Stimulated activated CD4-positive, alpha-beta T cell treated with anti-CD3 and anti-CD28 coated beads, Interleukin-15, amount 100 ng/mL, for 24 hours (primary cell): Measurements from ENCODE around the gene CEACAM19.
"Not testable (repeated sequence)": the region's sequence is repeated elsewhere in the genome, so short reads cannot be mapped to it uniquely, and the experiment has no call there.

ENCODE experiments used
- DNase-seq: peaks from one replicate; pipeline ENCODE4 v3.0.0-alpha.2; 2020

Gene CEACAM19

DNA sequence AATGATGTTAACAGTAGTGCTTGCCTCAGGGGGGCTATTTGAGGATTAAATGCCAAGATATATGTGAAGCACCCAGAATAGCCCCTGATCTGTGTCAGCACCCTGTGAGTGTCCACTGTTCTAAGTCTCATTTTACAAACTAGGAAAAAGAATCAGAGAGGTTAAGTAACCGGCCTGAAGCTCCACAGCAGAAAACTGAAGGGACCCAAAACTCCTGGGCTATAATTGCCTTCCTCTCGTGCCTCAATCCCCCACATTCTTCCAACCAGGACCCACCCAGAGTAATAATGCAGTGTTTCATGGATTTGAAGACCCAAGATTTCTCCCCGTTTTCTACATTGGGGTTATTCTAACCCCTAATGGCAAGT lies 25.2 kb upstream of the CEACAM19 start:
- no peak for DNase-seq

DNA sequence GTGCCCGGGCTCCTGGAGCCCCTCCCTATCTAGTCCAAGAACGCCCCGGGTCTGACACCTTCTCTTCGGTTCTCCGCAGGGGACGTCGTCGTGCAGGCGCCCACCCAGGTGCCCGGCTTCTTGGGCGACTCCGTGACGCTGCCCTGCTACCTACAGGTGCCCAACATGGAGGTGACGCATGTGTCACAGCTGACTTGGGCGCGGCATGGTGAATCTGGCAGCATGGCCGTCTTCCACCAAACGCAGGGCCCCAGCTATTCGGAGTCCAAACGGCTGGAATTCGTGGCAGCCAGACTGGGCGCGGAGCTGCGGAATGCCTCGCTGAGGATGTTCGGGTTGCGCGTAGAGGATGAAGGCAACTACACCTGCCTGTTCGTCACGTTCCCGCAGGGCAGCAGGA lies 24.1 kb upstream of the CEACAM19 start:
- no peak for DNase-seq

- no peak for DNase-seq
These were observed 22.5 kb upstream of the CEACAM19 start for GRCh38 chr19:44648631-44649251.

GRCh38 chr19:44649578-44650145 lies 21.6 kb upstream of the CEACAM19 start:
- DNase-seq, result no peak

DNA sequence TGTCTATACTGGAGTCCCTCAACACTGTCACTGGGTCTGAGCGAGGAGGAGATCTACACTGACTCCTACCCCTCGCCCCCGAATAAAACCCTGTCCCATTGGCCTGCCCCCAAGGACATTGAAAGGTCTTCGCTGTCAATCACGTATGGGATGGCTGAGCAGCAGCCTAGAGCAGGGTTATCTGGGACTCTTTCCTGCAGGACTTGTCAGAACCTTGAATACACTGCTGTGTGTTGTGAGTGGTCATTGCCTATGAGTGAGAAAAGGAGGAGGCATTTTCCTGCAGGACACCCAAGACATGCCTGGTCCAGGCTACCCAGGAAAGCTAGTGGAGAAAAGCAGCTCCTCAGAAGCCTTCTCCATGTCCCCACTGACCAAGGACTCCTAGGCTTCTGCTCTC lies 17.9 kb upstream of the CEACAM19 start:
- no peak for DNase-seq

DNA sequence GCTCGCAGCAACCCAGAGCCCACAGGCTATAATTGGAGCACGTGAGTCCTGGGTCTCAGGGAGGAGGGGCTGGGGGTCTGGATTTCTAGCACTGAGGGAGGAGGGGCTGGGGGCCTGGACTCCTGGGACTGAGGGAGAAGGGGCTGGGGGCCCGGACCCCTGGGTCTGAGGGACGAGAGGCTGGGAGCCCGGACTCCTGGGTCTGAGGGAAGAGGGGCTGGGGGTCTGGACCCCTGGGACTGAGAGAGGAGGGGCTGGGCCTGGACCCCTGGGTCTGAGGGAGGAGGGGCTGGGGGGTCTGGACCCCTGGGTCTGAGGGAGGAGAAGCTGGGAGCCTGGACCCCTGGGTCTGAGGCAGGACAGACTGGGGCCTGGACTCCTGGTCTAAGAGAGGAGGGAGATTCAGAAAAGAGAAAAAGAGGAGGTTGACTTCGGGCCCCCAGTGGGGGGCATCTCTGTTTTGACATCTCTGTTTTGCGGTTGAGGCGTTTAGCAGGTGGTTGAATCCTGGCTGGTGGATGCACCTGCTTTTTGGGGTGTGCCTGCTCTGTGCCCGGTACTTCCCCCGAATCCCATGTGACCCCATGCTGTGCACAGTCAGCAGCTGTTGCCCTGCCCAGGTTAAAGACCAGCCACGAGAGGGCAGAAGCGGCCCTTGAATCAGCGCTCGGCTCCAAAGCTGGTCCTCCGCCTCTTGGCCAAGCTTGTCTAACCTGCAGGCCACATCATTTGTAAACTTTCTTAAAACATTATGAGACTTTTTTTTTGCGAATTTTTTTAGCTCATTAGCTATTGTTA lies 17.1 kb upstream of the CEACAM19 start:
- DNase-seq, result peak; percentile 81

DNA sequence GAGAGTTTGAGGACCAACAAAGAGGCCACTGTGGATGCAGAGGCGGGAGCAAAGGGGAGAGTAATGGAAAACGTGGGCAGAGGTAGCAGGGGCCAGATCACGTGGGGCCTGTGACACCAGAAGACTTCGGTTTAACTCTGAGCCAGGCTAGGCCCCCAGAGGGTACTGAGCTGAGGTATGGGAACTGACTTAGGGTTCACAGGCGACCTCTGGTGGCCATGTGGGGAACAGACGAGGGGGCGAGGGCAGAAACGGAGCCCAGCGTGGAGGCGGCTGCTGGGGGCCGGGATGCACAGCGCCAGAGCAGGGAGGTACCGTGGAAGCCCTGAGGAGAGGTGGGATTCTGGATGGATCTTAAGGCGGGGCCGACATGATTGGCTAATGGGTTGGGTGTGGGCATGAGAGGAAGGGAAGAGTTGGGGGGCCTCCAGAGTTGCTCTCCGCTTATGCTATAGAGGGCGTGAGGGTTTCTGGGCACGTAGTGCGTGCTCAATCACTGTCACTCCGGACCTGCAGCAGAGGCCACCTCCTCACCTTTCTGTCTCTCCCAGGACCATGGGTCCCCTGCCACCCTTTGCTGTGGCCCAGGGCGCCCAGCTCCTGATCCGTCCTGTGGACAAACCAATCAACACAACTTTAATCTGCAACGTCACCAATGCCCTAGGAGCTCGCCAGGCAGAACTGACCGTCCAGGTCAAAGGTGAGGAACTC lies 13.9 kb upstream of the CEACAM19 start:
- peak; percentile 81 for DNase-seq

- DNase-seq, result no peak
These were observed 13.1 kb upstream of the CEACAM19 start for GRCh38 chr19:44658069-44658733.

DNA sequence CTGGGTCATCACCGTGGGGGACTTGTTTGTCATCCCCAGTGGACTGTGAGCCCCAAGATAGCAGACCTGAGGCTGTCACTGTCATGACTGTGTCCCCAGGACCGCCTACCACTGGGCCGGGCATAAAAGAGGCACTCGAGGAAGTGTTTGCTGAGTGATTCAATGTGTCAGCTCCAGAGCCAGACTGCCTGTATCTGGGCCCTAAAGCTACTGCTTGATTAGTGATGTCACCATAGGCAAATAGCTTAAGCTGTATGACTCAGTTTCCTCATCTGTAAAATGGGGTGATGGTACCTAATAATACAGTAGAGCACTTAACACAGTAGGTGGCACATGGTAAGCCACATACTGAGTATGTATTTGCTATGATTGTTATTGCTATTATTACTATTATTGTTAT lies 11.2 kb upstream of the CEACAM19 start:
- DNase-seq, result no peak

- DNase-seq, result no peak
These were observed 10.1 kb upstream of the CEACAM19 start for GRCh38 chr19:44661205-44661604.

DNA sequence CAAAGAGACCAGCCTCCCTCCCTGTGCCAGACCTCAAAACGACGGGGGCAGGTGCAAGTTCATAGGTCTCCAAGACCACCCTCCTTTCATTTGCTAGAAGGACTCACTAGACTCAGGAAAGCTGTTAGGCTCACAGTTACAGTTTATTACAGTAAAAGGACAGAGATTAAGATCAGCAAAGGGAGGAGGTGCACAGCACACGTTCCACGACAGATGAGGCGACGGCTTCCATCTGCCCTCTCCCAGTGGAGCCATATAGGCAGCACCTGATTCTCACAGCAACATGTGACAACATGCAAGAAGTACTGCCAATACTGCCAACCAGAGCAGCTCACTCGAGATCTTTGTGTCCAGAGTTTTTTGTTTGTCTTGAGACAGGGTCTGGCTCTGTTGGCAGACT lies 9.4 kb upstream of the CEACAM19 start:
- DNase-seq, result no peak

DNA sequence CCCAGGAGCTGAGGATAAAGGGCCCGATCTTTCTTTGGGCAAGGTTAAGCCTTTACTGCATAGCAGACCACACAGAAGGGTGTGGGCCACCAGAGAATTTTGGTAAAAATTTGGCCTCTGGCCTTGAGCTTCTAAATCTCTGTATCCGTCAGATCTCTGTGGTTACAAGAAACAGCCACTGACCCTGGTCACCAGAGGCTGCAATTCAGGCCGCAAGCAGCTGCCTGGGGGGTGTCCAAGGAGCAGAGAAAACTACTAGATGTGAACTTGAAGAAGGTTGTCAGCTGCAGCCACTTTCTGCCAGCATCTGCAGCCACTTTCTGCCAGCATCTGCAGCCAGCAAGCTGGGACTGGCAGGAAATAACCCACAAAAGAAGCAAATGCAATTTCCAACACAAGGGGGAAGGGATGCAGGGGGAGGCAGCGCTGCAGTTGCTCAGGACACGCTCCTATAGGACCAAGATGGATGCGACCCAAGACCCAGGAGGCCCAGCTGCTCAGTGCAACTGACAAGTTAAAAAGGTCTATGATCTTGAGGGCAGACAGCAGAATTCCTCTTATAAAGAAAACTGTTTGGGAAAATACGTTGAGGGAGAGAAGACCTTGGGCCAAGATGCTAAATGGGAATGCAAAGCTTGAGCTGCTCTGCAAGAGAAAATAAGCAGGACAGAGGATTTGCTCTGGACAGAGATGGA lies 8.4 kb upstream of the CEACAM19 start:
- DNase-seq, result no peak

DNA sequence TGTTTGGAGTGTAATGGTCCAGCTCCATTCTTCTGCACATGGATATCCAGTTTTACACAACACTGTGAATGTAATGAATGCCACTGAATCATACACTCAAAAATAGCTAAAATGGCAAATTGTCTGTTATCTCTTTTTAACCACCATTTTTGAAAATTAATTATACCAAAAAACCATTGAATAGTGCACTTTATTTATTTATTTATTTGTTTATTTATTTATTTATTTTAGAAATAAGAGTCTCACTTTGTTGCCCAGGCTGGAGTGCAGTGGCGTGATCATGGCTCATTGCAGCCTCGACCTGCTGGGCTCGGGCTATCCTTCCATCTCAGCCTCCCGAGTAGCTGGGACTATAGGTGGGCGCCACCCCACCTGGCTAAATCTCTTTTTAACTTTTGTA lies 7.3 kb upstream of the CEACAM19 start:
- no peak for DNase-seq

- DNase-seq, result no peak
These were observed 6.3 kb upstream of the CEACAM19 start for GRCh38 chr19:44664976-44665375.

GRCh38 chr19:44666852-44667556 lies 4.3 kb upstream of the CEACAM19 start:
- no peak for DNase-seq

DNA sequence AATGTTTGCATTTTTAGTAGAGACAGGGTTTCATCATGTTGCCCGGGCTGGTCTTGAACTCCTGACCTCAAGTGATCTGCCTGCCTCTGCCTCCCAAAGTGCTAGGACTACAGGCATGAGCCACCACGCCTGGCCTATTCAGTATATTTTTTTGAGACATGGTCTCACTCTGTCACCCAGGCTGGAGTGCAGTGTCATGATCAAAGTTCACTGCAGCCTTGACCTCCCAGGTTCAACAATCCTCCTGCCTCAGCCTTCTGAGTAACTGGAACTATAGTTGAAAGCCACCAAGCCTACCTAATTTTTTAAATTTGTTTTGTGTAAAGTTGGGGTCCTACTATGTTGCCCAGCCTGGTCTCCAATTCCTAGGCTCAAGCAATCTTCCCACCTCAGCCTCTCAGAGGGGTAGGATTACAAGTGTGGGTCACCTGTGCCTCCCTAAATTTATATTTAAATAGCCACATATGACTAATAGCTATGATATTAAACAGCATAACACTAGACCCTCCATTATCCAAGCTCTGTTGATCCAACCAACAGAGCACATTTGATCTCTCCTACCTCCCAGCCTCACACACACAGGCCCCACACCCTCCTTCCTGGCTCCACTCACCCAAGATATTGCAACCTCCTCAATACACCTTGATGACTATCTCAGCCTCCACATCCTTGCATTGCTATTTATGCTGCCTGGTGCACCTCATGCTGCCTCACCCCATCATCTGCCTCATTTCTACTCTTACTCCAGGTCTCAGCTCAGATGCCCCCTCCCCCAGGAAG lies 2.1 kb upstream of the CEACAM19 start:
- peak; percentile 28 for DNase-seq

GRCh38 chr19:44670027-44670426 lies 1.3 kb upstream of the CEACAM19 start:
- DNase-seq, result not testable (repeated sequence)

- no peak for DNase-seq
These were observed 944 bp downstream of the CEACAM19 start for GRCh38 chr19:44672226-44672625.

DNA sequence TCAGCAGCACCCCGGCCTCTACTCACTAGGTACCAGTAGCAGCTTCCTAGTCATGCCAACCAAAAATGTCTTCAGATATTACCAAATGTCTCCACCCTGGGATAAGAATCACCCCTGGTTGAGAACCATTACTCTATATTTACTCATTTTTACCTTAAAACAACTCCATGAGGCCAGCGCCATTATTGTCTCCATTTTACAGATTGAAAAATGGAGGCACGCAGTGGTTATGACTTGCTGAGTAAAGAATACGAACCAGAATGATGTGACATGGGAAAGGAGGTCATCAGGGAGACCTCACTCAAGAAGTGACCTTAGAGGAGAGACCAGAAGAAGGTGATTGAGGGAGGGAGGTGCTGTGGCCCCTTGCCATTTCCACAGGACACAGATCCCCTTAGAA lies 2.2 kb downstream of the CEACAM19 start:
- no peak for DNase-seq

DNA sequence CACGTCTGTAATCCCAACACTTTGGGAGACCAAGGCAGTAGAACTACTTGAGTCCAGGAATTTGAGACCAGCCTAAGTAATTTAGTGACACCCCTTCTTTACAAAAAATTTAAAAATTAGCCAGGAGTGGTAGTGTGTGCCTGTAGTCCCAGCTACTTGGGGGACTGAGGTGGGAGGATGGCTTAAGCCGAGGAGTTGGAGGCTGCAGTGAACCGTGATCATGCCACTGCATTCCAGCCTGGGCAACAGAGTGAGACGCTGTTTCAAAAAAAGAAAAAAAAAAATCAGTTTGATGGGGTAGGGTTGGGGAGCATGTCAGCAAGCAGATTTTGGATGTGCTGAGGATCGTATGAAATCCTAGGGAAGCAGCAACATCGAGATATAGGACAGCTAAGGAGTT lies 4.2 kb downstream of the CEACAM19 start:
- DNase-seq, result no peak
